ENCODE measurements around the gene GINS3. TPM values are rescaled to one million over a fixed set of nuclear protein-coding genes. Genes with fewer than 3 reads are reported as not detected.

The GINS3 gene
- total and polyA plus RNA-seq, 2 experiments from 2014 or later: 8.8 to 17.8 TPM

- no peaks in the 10 kb centered on the region; the same call in 2 of the 3 replicates for H3K9me3 Mint-ChIP-seq
- no peaks in the 10 kb centered on the region; the same call in 2 of the 3 replicates for H3K4me1 Mint-ChIP-seq
- no peaks in the 10 kb centered on the region for H3K36me3 Mint-ChIP-seq (ENCODE audit: low read depth)
- Histone ChIP-seq H3K4me3 (no peak overlapping the region), H2AFZ (no peak overlapping the region), H3K27me3 (ENCODE audit: insufficient read depth) (no peaks in the 10 kb centered on the region), H3K27ac (ENCODE audit: low read depth) (no peak overlapping the region), H3K4me2 (no peak overlapping the region), H3F3A (replicated peaks; ENCODE audit: low read depth) (no peaks in the 10 kb centered on the region), H3K36me3 (ENCODE audit: insufficient read depth) (no peaks in the 10 kb centered on the region), H3K79me2 (replicated peaks; ENCODE audit: insufficient read depth) (no peaks in the 10 kb centered on the region), H4K20me1 (replicated peaks; ENCODE audit: insufficient read depth) (no peaks in the 10 kb centered on the region), H3K4me1 (ENCODE audit: insufficient read depth) (no peaks in the 10 kb centered on the region), H3K9me2 (ENCODE audit: insufficient read depth) (no peaks in the 10 kb centered on the region)
- no peak for DNase-seq (ENCODE audit: low spot score)
- ATAC-seq: no peak
- no peak overlapping the region for H3K27ac Mint-ChIP-seq
- TF ChIP-seq ZNF331 (CRISPR knock-in tag; IDR thresholded peaks at IDR 0.05; ENCODE audit: low read depth) (no peak), EZH2phosphoT487 (IDR thresholded peaks at IDR 0.05; ENCODE audit: unreplicated experiment) (no peak), ETS1 (IDR thresholded peaks at IDR 0.05) (no peak), CTCF (conservative IDR thresholded peaks at IDR 0.05; ENCODE audit: low read depth in 2 of 2) (no peak), ZNF114 (CRISPR knock-in tag; IDR thresholded peaks at IDR 0.05) (no peak), REST (IDR thresholded peaks at IDR 0.05; ENCODE audit: unreplicated experiment) (no peak), JUNB (IDR thresholded peaks at IDR 0.05; ENCODE audit: unreplicated experiment) (no peak)
- no peak overlapping the region for H3K4me3 Mint-ChIP-seq
- peaks cover 4% of the 10 kb centered on the region for H3K27me3 Mint-ChIP-seq (ENCODE audit: insufficient read depth, low read depth, poor library complexity)
Observed at GRCh38 chr16:58381661-58382060, 10.6 kb upstream of the GINS3 start.

- no peak overlapping the region for H2AFZ ChIP-seq
- H3K27me3 Mint-ChIP-seq (ENCODE audit: insufficient read depth, low read depth, poor library complexity): peaks cover 5% of the 10 kb centered on the region
- no peak for TF ChIP-seq POLR2AphosphoS5 (IDR thresholded peaks at IDR 0.05; ENCODE audit: low read depth)
- TF ChIP-seq REST (IDR thresholded peaks at IDR 0.05; ENCODE audit: unreplicated experiment): no peak
- no peak for TF ChIP-seq ETS1 (IDR thresholded peaks at IDR 0.05)
- TF ChIP-seq NANOG (IDR thresholded peaks at IDR 0.05; ENCODE audit: borderline replicate concordance): no peak
- TF ChIP-seq ZNF114 (CRISPR knock-in tag; IDR thresholded peaks at IDR 0.05): no peak
- no peak for TF ChIP-seq STAT1 (IDR thresholded peaks at IDR 0.05; ENCODE audit: unreplicated experiment)
Observed at GRCh38 chr16:58384437-58385055, 7.7 kb upstream of the GINS3 start.

More at GRCh38 chr16:58384437-58385055, 7.7 kb upstream of the GINS3 start:
- Histone ChIP-seq H3K4me3 (no peak overlapping the region), H3K27ac (ENCODE audit: low read depth) (no peak overlapping the region), H3K27me3 (ENCODE audit: insufficient read depth) (peaks cover 1% of the 10 kb centered on the region; the same call in 1 of the 2 replicates), H3F3A (replicated peaks; ENCODE audit: low read depth) (no peaks in the 10 kb centered on the region), H3K4me2 (no peak overlapping the region), H3K36me3 (ENCODE audit: insufficient read depth) (no peaks in the 10 kb centered on the region), H3K9me2 (ENCODE audit: insufficient read depth) (no peaks in the 10 kb centered on the region), H3K79me2 (replicated peaks; ENCODE audit: insufficient read depth) (no peaks in the 10 kb centered on the region), H3K4me1 (ENCODE audit: insufficient read depth) (no peaks in the 10 kb centered on the region), H4K20me1 (replicated peaks; ENCODE audit: insufficient read depth) (no peaks in the 10 kb centered on the region)
- no peak overlapping the region for H3K4me3 Mint-ChIP-seq
- no peak overlapping the region for H3K27ac Mint-ChIP-seq
- DNase-seq (ENCODE audit: low spot score): no peak
- no peaks in the 10 kb centered on the region for H3K36me3 Mint-ChIP-seq (ENCODE audit: low read depth)
- no peaks in the 10 kb centered on the region; the same call in 2 of the 3 replicates for H3K9me3 Mint-ChIP-seq
- no peaks in the 10 kb centered on the region; the same call in 2 of the 3 replicates for H3K4me1 Mint-ChIP-seq
- no peak for ATAC-seq

Data from GM23338 (cell line).